GM19395 (cell line): Measurements from ENCODE around the gene CD52.
"Not testable (repeated sequence)": the region's sequence is repeated elsewhere in the genome, so short reads cannot be mapped to it uniquely, and the experiment has no call there.

Experiments
- ATAC-seq: cut with Tn5 transposase; IDR thresholded peaks from one replicate; pipeline ENCODE4 v1.9.1; 2021; ENCODE audit warnings: mild to moderate bottlenecking, moderate library complexity; ENCODE audit not compliant: unreplicated experiment

CD52 gene

GRCh38 chr1:26327956-26328362, 10.2 kb downstream of the CD52 start:
- no peak for ATAC-seq

DNA sequence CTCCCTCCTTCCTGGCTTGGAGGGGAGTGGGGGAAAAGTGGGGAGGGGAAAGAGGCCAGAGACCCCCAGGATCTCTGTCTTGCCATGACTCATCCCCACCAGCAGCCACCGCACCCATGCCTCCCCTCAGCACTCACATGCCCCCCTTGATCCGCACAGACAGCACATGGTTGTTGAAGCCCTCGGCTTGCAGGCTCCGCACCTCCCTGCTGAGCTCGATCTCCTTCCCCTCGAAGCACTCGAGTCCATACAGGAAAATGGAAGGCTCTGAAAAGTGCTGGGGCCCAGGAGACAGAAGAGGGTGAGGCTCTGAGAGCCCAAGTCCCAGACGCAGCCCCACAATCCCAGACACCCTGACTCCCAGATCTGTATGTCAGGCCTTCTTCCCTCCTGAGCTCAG, 10.8 kb downstream of the CD52 start:
- ATAC-seq, result no peak

- ATAC-seq, result not testable (repeated sequence)
Observed at GRCh38 chr1:26329380-26329779, 11.6 kb downstream of the CD52 start.

DNA sequence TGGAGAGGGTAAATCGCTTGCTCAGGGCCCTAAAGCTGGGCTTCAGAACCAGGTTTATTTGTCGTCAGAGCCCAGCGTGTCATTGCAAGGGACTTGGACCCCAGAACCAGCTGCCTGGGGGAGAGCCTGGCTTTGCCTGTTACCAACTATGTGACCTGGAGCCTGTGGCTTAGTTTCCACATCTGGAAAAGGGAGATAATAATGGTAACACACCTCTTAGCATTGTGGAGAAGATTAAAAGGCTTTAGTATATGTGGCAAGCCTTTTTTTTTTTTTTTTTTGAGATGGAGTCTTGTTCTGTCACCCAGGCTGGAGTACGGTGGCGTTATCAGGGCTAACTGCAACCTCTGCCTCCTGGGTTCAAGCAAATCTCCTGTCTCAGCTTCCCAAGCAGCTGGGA, 12.5 kb downstream of the CD52 start:
- no peak for ATAC-seq

GRCh38 chr1:26333312-26333711, 15.6 kb downstream of the CD52 start:
- ATAC-seq, result not testable (repeated sequence)

DNA sequence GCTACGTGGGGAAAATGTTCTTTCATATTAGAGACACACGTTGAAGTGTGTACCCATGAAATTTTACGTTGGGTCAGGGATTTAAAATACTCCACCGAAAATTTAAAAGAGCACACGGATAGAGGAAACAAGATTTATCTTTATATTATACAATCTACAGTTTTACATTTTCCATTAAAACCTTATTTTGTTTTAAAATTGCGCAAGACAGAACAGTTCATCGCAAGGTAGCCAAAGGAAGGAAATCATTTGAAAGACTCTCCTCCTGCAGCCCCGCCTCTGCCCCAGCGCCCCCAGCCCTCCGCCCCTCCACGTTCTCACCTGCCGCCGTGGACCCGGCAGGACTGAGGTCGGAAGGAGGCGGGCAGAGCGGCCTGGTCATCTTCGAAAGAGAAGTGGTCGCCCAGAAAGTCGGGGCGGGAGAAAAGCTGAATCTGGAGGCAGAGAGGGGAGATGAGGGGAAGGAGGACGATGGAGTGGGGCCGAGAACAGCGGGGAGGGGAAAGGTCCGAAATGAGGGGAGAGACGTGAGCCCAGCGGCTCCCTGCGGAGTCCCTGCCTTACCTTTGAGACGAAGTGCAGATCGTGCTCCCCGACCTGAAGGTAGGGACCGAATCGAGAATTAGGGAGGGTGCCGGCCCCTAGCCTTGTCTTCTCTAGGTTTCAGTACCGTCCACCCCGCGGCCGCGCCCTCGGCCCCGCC, 18.2 kb downstream of the CD52 start:
- no peak for ATAC-seq

- no peak for ATAC-seq
Observed at GRCh38 chr1:26336477-26337205, 18.9 kb downstream of the CD52 start.

DNA sequence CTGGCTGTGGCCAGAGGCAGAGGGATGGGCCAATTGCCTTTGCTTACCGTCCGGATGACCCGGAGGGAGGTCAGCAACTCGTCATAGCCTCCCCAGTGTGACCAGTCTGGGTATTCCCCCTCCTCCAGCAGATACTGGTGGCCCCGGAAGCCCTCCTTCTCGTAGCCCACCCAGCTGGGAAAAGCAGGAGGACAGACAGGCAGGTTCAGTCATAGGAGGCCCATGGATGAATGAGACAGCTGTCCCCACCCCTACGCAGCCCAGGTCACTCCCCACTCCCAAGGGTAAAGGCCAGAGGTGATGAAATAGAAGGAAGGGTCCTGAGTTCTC, 19.4 kb downstream of the CD52 start:
- ATAC-seq, result no peak

DNA sequence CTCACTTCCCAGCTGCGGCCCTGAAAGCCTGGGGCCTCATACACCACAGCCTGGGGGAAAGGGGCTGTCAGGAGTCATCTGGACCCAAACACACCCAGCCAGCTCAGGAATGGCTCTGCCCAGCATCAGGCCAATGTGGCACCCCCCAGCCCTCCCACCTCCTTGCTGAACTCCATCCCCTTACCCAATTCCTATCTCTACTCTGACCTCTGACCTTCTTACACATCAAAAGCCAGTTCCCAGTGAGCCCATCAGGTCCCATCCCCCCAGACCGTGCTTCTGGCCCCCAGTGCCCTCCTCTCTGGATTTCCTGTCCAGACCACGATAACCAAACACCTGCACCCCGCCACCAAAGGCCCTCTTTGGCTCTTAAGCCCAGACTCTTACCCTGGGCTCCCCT, 19.9 kb downstream of the CD52 start:
- no peak for ATAC-seq

GRCh38 chr1:26338670-26339069, 20.9 kb downstream of the CD52 start:
- no peak for ATAC-seq

DNA sequence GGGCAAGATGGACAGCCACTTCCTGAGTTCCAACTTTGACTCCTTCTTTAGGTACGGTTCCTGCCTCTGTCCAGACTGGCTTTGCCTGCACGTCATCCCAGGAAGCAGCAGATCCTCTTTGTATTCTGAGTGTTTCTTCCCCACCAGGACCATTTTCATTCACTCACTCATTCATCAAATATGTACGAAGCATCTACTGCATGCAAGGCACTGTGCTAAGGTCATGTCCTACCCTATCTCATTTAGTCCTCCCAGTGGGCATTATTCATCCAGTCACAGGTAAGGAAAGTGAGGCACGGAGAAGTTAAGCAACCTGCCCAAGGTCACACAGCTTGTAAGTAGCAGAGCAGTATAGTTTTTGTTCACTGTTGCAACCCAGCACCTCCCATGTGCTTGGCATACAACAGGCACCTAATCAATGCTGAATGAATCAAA, 22.3 kb downstream of the CD52 start:
- no peak for ATAC-seq

DNA sequence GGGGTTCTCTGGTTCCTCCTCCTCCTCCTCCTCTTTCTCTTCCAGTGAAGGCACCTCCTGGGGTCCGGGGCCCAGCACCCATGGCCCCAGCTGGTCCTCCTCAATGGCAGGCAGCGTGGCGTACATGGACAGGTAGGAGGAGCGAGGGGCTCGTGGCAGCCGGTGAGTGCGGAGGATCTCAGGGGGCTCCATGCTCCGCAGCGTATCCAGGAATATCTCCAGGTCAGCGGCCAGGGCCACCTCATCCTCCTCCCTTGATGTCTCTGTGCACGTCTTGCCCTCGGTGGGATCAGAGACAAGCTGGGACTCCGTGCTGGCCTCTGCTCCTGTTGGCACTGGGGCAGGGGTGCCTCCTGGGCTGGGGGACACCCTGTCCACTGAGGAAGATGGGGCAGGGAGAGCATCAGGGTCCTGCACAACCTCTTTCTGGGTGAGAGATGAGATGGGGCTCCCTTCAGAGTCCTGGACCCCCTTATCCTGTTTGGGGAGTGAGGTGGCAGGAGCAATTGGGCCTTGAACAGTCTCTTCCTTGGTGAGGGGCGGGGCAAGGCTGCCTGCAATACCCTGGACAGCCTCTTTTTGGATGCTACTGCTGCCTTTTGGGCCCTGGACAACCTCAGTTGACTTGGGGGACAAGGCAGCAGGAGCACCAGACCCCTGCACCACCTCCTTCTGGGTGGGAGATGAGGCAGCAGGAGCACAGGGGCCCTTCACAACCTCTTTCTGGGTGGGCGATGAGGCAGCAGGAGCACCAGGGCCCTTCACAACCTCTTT, 26.6 kb downstream of the CD52 start:
- no peak for ATAC-seq

- ATAC-seq, result no peak
Observed at GRCh38 chr1:26345718-26346117, 28.0 kb downstream of the CD52 start.

GRCh38 chr1:26346274-26347033, 28.7 kb downstream of the CD52 start:
- no peak for ATAC-seq

DNA sequence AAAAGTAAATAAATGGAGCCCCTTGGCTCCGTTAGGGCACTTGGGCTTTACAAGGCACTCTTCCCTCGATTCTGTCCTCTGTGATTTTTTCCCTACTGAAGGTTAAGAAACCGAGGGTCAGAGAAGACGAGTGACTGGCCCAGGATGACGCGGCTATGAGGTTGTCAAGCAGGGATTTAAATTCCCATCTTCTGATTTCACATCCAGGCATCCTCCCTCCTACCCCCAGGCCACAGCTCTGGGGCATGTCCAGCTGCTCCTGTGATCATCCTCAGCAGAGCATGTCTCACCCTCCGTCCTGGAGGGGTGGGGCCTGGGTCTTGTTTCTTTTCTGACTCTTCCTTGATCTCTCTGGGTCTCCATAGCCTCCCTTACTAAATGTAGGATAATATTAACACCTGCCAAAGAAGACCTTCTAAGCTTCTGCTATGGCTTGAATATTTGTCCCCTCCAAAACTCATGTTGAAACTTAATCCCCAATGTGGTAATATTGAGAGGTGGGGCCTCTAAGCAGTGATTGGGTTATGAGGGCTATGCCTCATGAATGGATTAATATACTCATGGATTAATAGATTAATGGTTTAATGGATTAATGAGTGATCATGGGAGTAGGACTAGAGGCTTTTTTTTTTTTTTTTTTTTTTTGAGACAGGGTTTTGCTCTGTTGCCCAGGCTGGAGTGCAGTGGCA, 31.6 kb downstream of the CD52 start:
- ATAC-seq, result no peak

DNA sequence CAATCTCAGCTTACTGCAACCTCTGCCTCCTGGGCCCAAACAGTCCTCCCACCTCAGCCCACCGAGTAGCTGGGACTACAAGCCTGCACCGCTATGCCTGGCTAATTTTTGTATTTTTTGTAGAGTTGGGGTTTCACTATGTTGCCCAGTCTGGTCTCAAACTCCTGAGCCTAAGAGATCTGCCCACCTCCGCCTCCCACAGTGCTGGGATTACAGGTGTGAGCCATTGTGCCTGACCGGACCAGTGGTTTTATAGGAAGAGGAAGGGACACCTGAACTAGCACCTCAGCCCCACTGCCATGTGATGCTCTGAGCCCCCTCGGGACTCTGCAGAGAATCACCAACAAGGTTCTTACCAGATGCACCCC, 32.1 kb downstream of the CD52 start:
- no peak for ATAC-seq

DNA sequence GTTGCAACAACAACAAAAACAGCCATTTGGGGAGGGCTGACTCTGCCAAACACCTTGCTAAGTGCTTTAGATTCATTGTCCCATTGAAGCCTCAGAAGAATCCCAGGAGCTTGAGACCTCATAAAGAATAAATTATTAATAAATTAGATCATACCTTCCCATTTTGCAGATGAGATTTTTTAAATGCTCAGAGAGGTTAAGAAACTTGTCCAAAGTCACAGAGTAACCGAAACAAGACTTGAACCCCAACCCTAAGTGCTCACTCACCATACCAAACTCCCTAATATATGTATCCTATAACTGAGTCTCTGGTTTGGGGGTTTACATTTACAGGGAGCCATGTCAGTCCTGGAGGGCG, 32.6 kb downstream of the CD52 start:
- ATAC-seq, result no peak

- ATAC-seq, result no peak
Observed at GRCh38 chr1:26350701-26351589, 33.2 kb downstream of the CD52 start.

DNA sequence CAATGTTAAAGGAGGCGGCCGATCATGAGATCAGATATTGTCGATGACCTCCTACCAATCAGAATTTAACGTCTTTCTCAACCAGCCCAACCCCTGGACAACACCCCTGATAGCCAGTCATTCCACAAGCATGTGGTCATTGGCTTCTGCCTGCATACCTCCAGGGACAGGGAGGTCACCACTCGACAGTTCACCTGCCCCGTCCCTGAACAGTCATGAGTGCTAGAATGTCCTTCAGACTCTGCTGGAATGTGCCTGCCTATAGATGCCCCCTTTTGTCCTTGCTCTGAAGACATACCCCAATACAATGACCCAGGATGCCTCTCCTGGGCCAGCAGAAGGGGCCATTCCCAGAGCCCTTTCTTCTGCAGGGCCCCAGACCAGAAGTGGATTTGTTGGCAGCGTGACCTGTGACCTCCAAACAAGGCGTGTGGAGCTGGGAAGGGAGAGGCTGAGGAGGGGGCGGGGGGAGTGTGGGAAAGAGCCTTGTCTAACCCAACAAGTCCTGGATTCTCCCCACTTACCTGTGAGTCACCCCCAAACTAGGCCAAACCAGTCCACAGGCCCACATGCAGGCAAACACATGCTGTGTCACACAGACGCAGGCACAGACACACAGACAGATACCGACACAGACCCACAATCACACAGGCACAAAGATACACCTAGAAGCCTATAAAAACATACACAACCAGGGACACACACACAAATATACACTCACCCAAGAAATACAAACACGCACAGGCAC, 34.0 kb downstream of the CD52 start:
- ATAC-seq, result no peak
